Measurements from ENCODE around the gene NDUFS3.

GRCh38 chr11:47531666-47532065 is 47.2 kb upstream of the NDUFS3 start:
- TF ChIP-seq, protein P1, sequence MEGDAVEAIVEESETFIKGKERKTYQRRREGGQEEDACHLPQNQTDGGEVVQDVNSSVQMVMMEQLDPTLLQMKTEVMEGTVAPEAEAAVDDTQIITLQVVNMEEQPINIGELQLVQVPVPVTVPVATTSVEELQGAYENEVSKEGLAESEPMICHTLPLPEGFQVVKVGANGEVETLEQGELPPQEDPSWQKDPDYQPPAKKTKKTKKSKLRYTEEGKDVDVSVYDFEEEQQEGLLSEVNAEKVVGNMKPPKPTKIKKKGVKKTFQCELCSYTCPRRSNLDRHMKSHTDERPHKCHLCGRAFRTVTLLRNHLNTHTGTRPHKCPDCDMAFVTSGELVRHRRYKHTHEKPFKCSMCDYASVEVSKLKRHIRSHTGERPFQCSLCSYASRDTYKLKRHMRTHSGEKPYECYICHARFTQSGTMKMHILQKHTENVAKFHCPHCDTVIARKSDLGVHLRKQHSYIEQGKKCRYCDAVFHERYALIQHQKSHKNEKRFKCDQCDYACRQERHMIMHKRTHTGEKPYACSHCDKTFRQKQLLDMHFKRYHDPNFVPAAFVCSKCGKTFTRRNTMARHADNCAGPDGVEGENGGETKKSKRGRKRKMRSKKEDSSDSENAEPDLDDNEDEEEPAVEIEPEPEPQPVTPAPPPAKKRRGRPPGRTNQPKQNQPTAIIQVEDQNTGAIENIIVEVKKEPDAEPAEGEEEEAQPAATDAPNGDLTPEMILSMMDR (optimal IDR thresholded peaks at IDR 0.05 in 1 of 3, IDR thresholded peaks at IDR 0.05 in 1 of 3, conservative IDR thresholded peaks at IDR 0.05 in 1 of 3; ENCODE audit: extremely low read depth in 1 of 3, insufficient read depth in 2 of 3, low read length in 3 of 3): no peak
- TF ChIP-seq EZH2 (IDR thresholded peaks at IDR 0.05; ENCODE audit: low read length): no peak
